IMR-90 (cell line): ENCODE data around the gene RIMBP2.

Experiments
- POLR2A ChIP-seq: IDR thresholded peaks from 2 replicates; pipeline ENCODE4 v1.6.1; 2012; ENCODE audit warnings: mild to moderate bottlenecking, low read depth, low read length
- SMC3 ChIP-seq: fragments of 150-350 bp; IDR thresholded peaks from 2 replicates; pipeline ENCODE4 v1.6.1; 2016; ENCODE audit warnings: low read depth, mild to moderate bottlenecking, antibody characterized with exemption, low read length, moderate library complexity
- TF ChIP-seq, protein P1 (sequence below): conservative IDR thresholded peaks from 2 replicates; pipeline ENCODE4 v1.5.1; 2012; ENCODE audit warnings: mild to moderate bottlenecking, low read depth, low read length, improper control_type of control experiment

- TF ChIP-seq SMC3, result no peak
- no peak for TF ChIP-seq POLR2A
- TF ChIP-seq, protein P1, sequence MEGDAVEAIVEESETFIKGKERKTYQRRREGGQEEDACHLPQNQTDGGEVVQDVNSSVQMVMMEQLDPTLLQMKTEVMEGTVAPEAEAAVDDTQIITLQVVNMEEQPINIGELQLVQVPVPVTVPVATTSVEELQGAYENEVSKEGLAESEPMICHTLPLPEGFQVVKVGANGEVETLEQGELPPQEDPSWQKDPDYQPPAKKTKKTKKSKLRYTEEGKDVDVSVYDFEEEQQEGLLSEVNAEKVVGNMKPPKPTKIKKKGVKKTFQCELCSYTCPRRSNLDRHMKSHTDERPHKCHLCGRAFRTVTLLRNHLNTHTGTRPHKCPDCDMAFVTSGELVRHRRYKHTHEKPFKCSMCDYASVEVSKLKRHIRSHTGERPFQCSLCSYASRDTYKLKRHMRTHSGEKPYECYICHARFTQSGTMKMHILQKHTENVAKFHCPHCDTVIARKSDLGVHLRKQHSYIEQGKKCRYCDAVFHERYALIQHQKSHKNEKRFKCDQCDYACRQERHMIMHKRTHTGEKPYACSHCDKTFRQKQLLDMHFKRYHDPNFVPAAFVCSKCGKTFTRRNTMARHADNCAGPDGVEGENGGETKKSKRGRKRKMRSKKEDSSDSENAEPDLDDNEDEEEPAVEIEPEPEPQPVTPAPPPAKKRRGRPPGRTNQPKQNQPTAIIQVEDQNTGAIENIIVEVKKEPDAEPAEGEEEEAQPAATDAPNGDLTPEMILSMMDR, result no peak
These were observed 29.8 kb upstream of the RIMBP2 start for GRCh38 chr12:130745921-130746320.
